Endothelial cell (in vitro differentiated cells): ENCODE measurements around the gene BLOC1S2. TPM values are rescaled to one million over a fixed set of nuclear protein-coding genes. Genes with fewer than 3 reads are reported as not detected.

Experiments used
- DNase-seq: peaks from one replicate; pipeline ENCODE4 v3.0.0; 2021; ENCODE audit warnings: low spot score
- H3K27ac Mint-ChIP-seq: one replicate; pipeline ENCODE4 v1.8.0; 2021; ENCODE audit warnings: mixed read lengths, inconsistent platforms; ENCODE audit not compliant: unreplicated experiment
- H3K27me3 Mint-ChIP-seq: one replicate; pipeline ENCODE4 v1.8.0; 2021; ENCODE audit warnings: mild to moderate bottlenecking, moderate library complexity, mixed read lengths, inconsistent platforms; ENCODE audit not compliant: unreplicated experiment
- H3K36me3 Mint-ChIP-seq: one replicate; pipeline ENCODE4 v1.8.0; 2021; ENCODE audit warnings: mild to moderate bottlenecking, low read depth, mixed read lengths, inconsistent platforms; ENCODE audit not compliant: unreplicated experiment
- H3K4me1 Mint-ChIP-seq: one replicate; pipeline ENCODE4 v1.8.0; 2021; ENCODE audit warnings: mild to moderate bottlenecking, mixed read lengths, inconsistent platforms; ENCODE audit not compliant: unreplicated experiment
- H3K4me3 Mint-ChIP-seq: one replicate; pipeline ENCODE4 v1.8.0; 2021; ENCODE audit warnings: mild to moderate bottlenecking, mixed read lengths, inconsistent platforms; ENCODE audit not compliant: unreplicated experiment
- H3K9me3 Mint-ChIP-seq: one replicate; pipeline ENCODE4 v1.8.0; 2021; ENCODE audit warnings: mixed read lengths, inconsistent platforms; ENCODE audit not compliant: unreplicated experiment
- long read RNA-seq: library from polyadenylated mRNA; unstranded; transcript quantifications from one replicate; pipeline ENCODE4 v2.0.0, GENCODE V29; 2020; ENCODE audit not compliant: unreplicated experiment
- total RNA-seq: library from RNA; stranded (reverse); fragmentation: NEBNext Ultra II Directional; extraction: Animal tissue kit (Norgen Biotek cat#: 25700); gene quantifications from one replicate; pipeline ENCODE4 v1.2.1, GENCODE V29; 2021; ENCODE audit not compliant: unreplicated experiment
- TF ChIP-seq, protein P1 (sequence below): fragments of 200-600 bp; sonication (generic); IDR thresholded peaks from one replicate; pipeline ENCODE4 v1.5.0; 2021; ENCODE audit warnings: antibody characterized with exemption; ENCODE audit not compliant: unreplicated experiment

The BLOC1S2 gene
- 63.2 TPM for total RNA-seq
- long read RNA-seq, transcript BLOC1S2-202 (5 exons, 1,249 nt), result major isoform, 39 of 47 reads
- long read RNA-seq, partial matches to known transcripts, result 1 of 47 reads
- long read RNA-seq, other reads (novel, unspliced or antisense), result 3 of 47 reads

DNA sequence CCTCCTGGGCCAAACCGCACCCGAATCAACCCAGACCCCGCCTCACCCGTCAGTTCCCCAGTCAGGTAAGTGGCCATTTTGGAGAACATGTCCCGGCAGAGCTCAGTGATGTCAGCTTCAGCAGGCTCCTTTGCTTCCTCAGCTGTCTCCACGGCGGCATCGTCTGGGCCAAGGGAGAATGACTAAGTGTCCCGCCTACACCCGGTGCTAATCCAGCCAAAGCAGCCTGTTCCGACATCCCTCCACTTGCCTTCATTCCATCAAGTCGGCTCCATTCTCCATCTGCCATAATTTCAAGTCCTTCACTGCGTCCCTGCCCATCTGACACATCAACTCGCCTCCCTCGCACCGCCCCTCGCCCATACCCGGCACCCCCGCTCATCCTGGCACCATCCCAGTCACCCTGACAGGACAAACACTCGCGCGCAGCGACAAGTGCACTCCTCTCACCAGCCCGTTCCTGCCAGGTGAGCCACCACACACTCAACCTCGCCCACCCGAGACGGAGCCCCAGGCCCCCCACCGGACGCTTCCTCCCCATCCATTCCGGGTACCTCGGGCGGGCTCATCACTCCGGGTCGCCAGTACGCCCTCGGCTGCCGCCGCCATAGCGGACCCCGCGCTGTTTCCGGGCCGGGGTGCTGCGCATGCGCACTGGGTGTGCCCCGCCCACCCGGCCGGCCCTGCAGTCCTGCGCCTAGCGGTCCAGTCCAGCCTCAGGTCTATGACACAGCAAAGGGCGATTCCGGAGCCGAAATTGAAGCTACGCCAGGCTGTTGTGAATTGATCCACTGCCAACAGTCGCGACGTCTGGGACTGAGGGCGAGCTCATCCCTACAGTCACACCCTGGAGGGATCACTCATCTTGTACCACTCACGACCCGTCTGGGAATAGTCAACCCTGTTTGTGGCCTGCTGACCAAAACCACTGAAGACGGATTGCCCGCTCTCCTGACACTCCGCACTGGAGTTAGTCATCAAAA, at the start of gene BLOC1S2:
Gene BLOC1S2, minus strand, starts transcription at position 630 of the 983 bp plus-strand sequence. Its CDS starts 21 bp downstream, at position 609.
- Mint-ChIP-seq H3K36me3 (peaks cover 8% of the 10 kb centered on the region), H3K9me3 (no peaks in the 10 kb centered on the region)
- TF ChIP-seq, protein P1, sequence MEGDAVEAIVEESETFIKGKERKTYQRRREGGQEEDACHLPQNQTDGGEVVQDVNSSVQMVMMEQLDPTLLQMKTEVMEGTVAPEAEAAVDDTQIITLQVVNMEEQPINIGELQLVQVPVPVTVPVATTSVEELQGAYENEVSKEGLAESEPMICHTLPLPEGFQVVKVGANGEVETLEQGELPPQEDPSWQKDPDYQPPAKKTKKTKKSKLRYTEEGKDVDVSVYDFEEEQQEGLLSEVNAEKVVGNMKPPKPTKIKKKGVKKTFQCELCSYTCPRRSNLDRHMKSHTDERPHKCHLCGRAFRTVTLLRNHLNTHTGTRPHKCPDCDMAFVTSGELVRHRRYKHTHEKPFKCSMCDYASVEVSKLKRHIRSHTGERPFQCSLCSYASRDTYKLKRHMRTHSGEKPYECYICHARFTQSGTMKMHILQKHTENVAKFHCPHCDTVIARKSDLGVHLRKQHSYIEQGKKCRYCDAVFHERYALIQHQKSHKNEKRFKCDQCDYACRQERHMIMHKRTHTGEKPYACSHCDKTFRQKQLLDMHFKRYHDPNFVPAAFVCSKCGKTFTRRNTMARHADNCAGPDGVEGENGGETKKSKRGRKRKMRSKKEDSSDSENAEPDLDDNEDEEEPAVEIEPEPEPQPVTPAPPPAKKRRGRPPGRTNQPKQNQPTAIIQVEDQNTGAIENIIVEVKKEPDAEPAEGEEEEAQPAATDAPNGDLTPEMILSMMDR, result no peak

DNA sequence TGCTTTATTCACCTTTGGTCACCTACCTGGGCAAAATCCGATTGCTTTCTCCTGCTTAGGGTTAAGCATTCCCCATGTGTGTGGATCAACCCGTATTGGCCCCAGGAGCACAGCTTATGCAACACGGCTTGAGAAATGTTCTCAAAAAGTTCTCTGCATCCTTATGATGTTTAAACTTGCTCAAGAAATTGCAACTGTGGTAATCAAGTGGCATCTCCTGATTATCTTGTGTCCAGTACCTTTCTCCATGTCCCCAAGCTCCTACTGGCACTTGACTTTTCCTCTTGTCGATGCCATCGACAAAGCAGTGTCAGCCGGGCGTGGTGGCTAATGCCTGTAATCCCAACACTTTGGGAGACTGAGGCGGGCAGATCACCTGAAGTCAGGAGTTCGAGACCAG, 48.3 kb upstream of the BLOC1S2 start:
- H3K4me1 Mint-ChIP-seq, result peaks cover 6% of the 10 kb centered on the region
- H3K9me3 Mint-ChIP-seq, result no peaks in the 10 kb centered on the region
- no peaks in the 10 kb centered on the region for H3K27me3 Mint-ChIP-seq
- H3K36me3 Mint-ChIP-seq, result no peaks in the 10 kb centered on the region
- no peak for DNase-seq
- H3K27ac Mint-ChIP-seq, result no peak overlapping the region
- H3K4me3 Mint-ChIP-seq, result no peak overlapping the region
- TF ChIP-seq, protein P1, result no peak

More for the DNA sequence above, at the start of gene BLOC1S2:
- Mint-ChIP-seq H3K4me3 (peak within 1 kb of the TSS; percentile 100), H3K27ac (peak within 1 kb of the TSS; percentile 91), H3K4me1 (peaks cover 17% of the 10 kb centered on the region), H3K27me3 (peaks cover 7% of the 10 kb centered on the region)
- DNase-seq, result peak; percentile 94

DNA sequence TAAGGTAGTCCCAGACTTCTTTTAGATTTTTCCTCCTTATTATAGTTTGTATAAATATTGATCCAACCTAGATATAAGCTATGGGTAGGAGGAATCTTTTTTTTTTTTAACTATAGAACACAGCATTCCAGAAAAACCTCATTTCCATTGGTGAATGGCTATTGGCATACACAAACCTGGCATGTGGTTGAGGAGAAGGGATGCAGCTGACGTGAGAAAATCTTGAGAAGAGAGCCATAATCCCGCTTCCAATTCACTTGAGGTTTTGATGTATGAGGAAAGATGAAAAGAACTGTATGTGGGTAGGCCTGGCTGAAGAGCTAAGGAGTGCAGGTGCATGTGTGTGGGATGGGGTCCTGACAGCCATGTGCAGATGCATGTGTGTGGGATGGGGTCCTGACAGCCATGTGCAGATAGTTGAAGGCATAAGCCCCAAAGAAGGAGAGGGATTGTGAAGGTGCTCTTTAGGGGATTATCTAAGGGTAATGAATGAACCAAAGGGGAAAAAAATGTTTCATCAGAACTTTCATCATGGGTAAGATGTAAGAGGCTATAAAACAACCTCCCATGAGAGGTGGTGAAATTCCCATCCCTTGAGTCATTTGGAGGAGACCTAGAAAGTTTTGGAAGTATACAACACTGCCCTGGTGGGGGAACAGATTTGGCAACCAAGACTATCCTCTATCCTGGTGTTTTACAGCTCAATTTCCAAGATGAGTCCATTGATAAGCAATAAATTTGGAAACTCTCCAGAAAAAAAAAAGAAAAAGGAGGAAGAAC, 47.4 kb upstream of the BLOC1S2 start:
- Mint-ChIP-seq H3K4me3 (no peak overlapping the region), H3K4me1 (peaks cover 8% of the 10 kb centered on the region), H3K36me3 (no peaks in the 10 kb centered on the region), H3K27me3 (no peaks in the 10 kb centered on the region), H3K9me3 (no peaks in the 10 kb centered on the region), H3K27ac (no peak overlapping the region)
- TF ChIP-seq, protein P1, result no peak
- no peak for DNase-seq

DNA sequence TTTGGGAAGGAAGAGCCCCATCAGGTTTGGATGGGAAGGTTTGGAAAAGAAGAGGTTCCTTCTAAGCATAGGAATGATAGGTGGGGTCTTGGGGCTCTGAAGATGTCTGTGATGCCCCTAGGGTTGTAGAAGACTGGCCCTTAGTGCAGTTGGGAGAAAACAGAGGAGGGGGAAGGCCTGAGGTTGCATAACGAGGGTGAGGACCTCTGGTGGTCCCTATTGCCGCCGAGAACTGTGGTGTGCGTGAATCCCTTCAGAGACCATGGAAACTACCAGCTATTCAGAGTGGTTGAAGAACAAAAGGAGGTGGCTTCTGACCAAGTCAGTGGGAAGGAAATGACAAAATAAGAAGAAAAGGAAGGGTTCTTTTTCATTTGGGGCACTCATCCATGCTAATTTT, 46.6 kb upstream of the BLOC1S2 start:
- no peaks in the 10 kb centered on the region for H3K27me3 Mint-ChIP-seq
- no peaks in the 10 kb centered on the region for H3K9me3 Mint-ChIP-seq
- TF ChIP-seq, protein P1, result no peak
- no peak for DNase-seq
- peaks cover 9% of the 10 kb centered on the region for H3K4me1 Mint-ChIP-seq
- no peak overlapping the region for H3K27ac Mint-ChIP-seq
- no peaks in the 10 kb centered on the region for H3K36me3 Mint-ChIP-seq
- no peak overlapping the region for H3K4me3 Mint-ChIP-seq
